ENCODE results near the gene SLC47A1. TPM values are rescaled to one million over a fixed set of nuclear protein-coding genes. Genes with fewer than 3 reads are reported as not detected.
"Not testable (repeated sequence)": the region's sequence is repeated elsewhere in the genome, so short reads cannot be mapped to it uniquely, and the experiment has no call there.

The SLC47A1 gene
- total RNA-seq, 2 experiments from 2014 or later, result not detected

DNA sequence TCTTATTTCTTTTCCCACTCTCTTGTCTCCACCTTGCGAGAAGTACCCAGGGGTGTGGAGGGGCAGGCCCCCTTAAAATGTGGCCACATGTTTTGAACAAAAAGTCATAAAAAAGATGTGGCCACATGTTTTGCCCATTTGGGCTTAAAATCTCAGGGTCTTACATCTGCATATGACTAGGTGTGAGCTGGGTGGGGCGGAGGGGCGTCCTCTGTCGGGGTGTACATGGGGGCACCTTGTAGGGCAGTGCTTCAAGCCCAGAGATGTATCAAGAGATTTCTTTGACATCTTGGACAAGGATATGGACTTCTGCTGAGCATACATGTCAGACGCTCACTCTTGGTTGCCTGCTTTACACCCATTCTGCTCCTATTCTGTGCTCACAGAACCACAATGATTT lies 13.0 kb upstream of the SLC47A1 start:
- no peaks in the 10 kb centered on the region for H3K4me1 Mint-ChIP-seq (ENCODE audit: low read depth)
- H3K4me3 ChIP-seq (ENCODE audit: low read length), result no peak overlapping the region
- no peak overlapping the region for H3K27ac Mint-ChIP-seq
- CTCF ChIA-PET, result no interaction called here
- no peaks in the 10 kb centered on the region for H3K36me3 ChIP-seq (ENCODE audit: insufficient read depth, low read length)
- no peak overlapping the region for H3K27ac ChIP-seq (ENCODE audit: low read depth in 1 of 2, low read length in 2 of 2)
- TF ChIP-seq, protein P1, sequence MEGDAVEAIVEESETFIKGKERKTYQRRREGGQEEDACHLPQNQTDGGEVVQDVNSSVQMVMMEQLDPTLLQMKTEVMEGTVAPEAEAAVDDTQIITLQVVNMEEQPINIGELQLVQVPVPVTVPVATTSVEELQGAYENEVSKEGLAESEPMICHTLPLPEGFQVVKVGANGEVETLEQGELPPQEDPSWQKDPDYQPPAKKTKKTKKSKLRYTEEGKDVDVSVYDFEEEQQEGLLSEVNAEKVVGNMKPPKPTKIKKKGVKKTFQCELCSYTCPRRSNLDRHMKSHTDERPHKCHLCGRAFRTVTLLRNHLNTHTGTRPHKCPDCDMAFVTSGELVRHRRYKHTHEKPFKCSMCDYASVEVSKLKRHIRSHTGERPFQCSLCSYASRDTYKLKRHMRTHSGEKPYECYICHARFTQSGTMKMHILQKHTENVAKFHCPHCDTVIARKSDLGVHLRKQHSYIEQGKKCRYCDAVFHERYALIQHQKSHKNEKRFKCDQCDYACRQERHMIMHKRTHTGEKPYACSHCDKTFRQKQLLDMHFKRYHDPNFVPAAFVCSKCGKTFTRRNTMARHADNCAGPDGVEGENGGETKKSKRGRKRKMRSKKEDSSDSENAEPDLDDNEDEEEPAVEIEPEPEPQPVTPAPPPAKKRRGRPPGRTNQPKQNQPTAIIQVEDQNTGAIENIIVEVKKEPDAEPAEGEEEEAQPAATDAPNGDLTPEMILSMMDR (IDR thresholded peaks at IDR 0.05), result no peak
- H3K36me3 Mint-ChIP-seq (ENCODE audit: low read depth), result no peaks in the 10 kb centered on the region
- H3K9me3 Mint-ChIP-seq, result no peaks in the 10 kb centered on the region
- H3K9me3 ChIP-seq (ENCODE audit: control insufficient read depth in 1 of 2, insufficient read depth in 1 of 2, low read length in 2 of 2), result no peaks in the 10 kb centered on the region
- no peaks in the 10 kb centered on the region for H3K27me3 ChIP-seq (ENCODE audit: control insufficient read depth in 1 of 2, insufficient read depth in 2 of 2, low read length in 2 of 2)
- no peaks in the 10 kb centered on the region for H3K4me1 ChIP-seq (ENCODE audit: insufficient read depth, low read length)
- peaks cover 10% of the 10 kb centered on the region for H3K27me3 Mint-ChIP-seq
- no peak overlapping the region for H3K4me3 Mint-ChIP-seq
- no peak for DNase-seq
- intact Hi-C loops (cut with DNase I, micrococcal nuclease), result no loop called here
- POLR2A ChIA-PET, result no interaction called here
- no peak for ATAC-seq (ENCODE audit: poor library complexity)

DNA sequence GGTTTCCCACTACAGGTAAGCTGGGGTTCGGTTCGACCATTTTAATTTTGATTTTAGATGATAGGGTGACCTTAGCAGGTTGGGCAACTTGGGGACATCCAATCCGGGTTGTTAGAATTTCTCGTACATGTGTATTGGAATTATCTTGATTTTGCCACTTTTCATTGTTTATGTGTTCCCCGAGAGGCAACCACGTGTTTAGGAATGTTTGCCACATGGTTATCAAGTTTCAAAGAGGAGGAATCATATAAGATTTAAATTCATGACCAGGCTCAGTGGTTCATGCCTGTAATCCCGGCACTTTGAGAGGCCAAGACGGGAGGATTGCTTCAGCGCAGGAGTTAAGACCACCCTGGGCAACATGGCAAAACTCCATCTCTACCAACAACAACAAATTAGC lies 10.0 kb upstream of the SLC47A1 start:
- ChIA-PET POLR2A (no interaction called here), CTCF (no interaction called here)
- TF ChIP-seq, protein P1 (IDR thresholded peaks at IDR 0.05), result no peak
- Mint-ChIP-seq H3K9me3 (no peaks in the 10 kb centered on the region), H3K27me3 (peaks cover 26% of the 10 kb centered on the region), H3K36me3 (ENCODE audit: low read depth) (no peaks in the 10 kb centered on the region), H3K4me1 (ENCODE audit: low read depth) (no peaks in the 10 kb centered on the region), H3K27ac (no peak overlapping the region), H3K4me3 (no peak overlapping the region)
- no peaks in the 10 kb centered on the region for H3K4me1 ChIP-seq (ENCODE audit: insufficient read depth, low read length)
- intact Hi-C loops (cut with DNase I, micrococcal nuclease), result no loop called here
- peaks cover 3 to 6% of the 10 kb centered on the region in 2 experiments for H3K27me3 ChIP-seq (ENCODE audit: control insufficient read depth in 1 of 2, insufficient read depth in 2 of 2, low read length in 2 of 2)
- no peaks in the 10 kb centered on the region for H3K36me3 ChIP-seq (ENCODE audit: insufficient read depth, low read length)
- no peak for DNase-seq
- H3K9me3 ChIP-seq (ENCODE audit: control insufficient read depth in 1 of 2, insufficient read depth in 1 of 2, low read length in 2 of 2), result no peaks in the 10 kb centered on the region
- no peak for ATAC-seq (ENCODE audit: poor library complexity)
- no peak overlapping the region for H3K4me3 ChIP-seq (ENCODE audit: low read length)
- H3K27ac ChIP-seq (ENCODE audit: low read depth in 1 of 2, low read length in 2 of 2), result no peak overlapping the region

DNA sequence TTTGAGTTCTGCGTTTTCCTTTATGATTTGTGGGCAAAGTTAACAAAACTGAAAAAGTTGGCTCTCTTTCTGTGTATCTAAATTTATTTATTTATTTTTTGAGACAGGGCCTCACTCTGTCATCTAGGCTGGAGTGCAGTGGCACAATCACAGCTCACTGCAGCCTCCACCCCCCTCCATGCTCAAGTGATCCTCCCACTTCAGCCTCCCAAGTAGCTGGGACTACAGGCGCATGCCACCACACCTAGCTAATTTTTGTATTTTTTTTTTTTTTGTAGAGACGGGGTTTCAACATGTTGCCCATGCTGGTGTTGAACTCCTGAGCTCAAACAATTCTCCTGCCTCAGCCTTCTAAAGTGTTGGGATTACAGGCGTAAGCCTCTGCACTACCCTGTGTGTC lies 6.7 kb upstream of the SLC47A1 start:
- POLR2A ChIA-PET; H3K4me1 Mint-ChIP-seq (ENCODE audit: low read depth); CTCF ChIA-PET; H3K4me3 ChIP-seq (ENCODE audit: low read length); ATAC-seq (ENCODE audit: poor library complexity); H3K36me3 Mint-ChIP-seq (ENCODE audit: low read depth); H3K36me3 ChIP-seq (ENCODE audit: insufficient read depth, low read length); DNase-seq; H3K27ac ChIP-seq (ENCODE audit: low read depth in 1 of 2, low read length in 2 of 2); H3K9me3 ChIP-seq (ENCODE audit: control insufficient read depth in 1 of 2, insufficient read depth in 1 of 2, low read length in 2 of 2); H3K9me3 Mint-ChIP-seq; H3K4me3 Mint-ChIP-seq; H3K4me1 ChIP-seq (ENCODE audit: insufficient read depth, low read length); H3K27ac Mint-ChIP-seq; intact Hi-C loops (cut with DNase I, micrococcal nuclease): not testable (repeated sequence)
- H3K27me3 ChIP-seq (ENCODE audit: control insufficient read depth in 1 of 2, insufficient read depth in 2 of 2, low read length in 2 of 2), result peaks cover 9 to 30% of the 10 kb centered on the region in 2 experiments
- peaks cover 49% of the 10 kb centered on the region for H3K27me3 Mint-ChIP-seq

DNA sequence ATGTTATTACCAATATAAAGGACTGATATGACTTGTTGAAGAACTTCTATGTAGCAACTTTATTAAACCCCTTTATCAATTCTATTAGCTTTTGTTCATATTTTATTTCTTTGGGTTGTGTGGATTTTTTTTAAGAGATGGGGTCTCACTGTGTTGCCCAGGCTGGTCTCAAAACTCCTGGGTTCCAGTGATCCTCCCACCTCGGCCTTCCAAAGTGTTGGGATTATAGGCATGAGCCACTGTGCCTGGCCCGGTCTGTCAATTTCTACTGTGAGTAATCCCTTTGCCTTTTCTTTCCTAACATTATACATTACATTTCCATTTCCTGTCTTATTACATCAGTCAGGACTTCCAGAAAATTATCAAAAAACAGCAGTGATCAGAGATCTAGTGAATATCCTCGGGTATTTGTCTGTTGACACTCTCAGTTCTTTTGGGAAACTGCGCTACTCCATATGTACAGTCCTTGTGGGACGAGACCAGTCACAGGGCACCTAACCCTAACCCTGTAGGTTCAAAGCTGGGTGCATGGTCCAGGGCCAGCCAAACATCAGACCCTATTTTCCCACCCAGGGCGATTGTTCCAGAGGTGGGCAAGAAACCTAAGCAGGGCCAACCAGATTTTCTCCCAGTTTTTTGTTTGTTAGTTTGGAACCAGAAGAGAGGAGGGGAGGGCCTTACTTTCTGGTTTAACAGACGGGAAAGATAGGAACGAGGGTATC lies 1.7 kb upstream of the SLC47A1 start:
- ChIA-PET CTCF (no interaction called here), POLR2A (no interaction called here)
- TF ChIP-seq, protein P1 (IDR thresholded peaks at IDR 0.05), result no peak
- no peaks in the 10 kb centered on the region for H3K36me3 ChIP-seq (ENCODE audit: insufficient read depth, low read length)
- Mint-ChIP-seq H3K27ac (no peak overlapping the region), H3K4me3 (peak overlapping the region; percentile 1), H3K36me3 (ENCODE audit: low read depth) (no peaks in the 10 kb centered on the region), H3K4me1 (ENCODE audit: low read depth) (peaks cover 10% of the 10 kb centered on the region), H3K27me3 (peaks cover 65% of the 10 kb centered on the region), H3K9me3 (no peaks in the 10 kb centered on the region)
- H3K27me3 ChIP-seq (ENCODE audit: control insufficient read depth in 1 of 2, insufficient read depth in 2 of 2, low read length in 2 of 2), result peaks cover 49 to 56% of the 10 kb centered on the region in 2 experiments
- no peak overlapping the region for H3K4me3 ChIP-seq (ENCODE audit: low read length)
- intact Hi-C loops (cut with DNase I, micrococcal nuclease), result no loop called here
- DNase-seq, result no peak
- H3K27ac ChIP-seq (ENCODE audit: low read depth in 1 of 2, low read length in 2 of 2), result no peak overlapping the region
- peaks cover 16% of the 10 kb centered on the region for H3K4me1 ChIP-seq (ENCODE audit: insufficient read depth, low read length)
- H3K9me3 ChIP-seq (ENCODE audit: control insufficient read depth in 1 of 2, insufficient read depth in 1 of 2, low read length in 2 of 2), result no peaks in the 10 kb centered on the region
- ATAC-seq (ENCODE audit: poor library complexity), result no peak
